ENCODE data around the gene ZNF592.
A peak's percentile ranks its signal among the peaks of the same experiment; 100 is the strongest.

ZNF592 gene

GRCh38 chr15:84829428-84829827 is 81.0 kb downstream of the ZNF592 start:
- DNase-seq (ENCODE audit: low read depth) = no peak

GRCh38 chr15:84830036-84830435 is 81.6 kb downstream of the ZNF592 start:
- DNase-seq (ENCODE audit: low read depth) = no peak

GRCh38 chr15:84831028-84831427 is 82.6 kb downstream of the ZNF592 start:
- DNase-seq (ENCODE audit: low read depth) = no peak

- no peak for DNase-seq (ENCODE audit: low read depth)
Observed at GRCh38 chr15:84831613-84832012, 83.2 kb downstream of the ZNF592 start.

GRCh38 chr15:84832448-84833040 is 84.2 kb downstream of the ZNF592 start:
- no peak for DNase-seq (ENCODE audit: low read depth)

- DNase-seq (ENCODE audit: low read depth) = no peak
Observed at GRCh38 chr15:84833447-84834228, 85.2 kb downstream of the ZNF592 start.

GRCh38 chr15:84834229-84834955 is 86.0 kb downstream of the ZNF592 start:
- DNase-seq (ENCODE audit: low read depth) = no peak

GRCh38 chr15:84834969-84835368 is 86.6 kb downstream of the ZNF592 start:
- no peak for DNase-seq (ENCODE audit: low read depth)

GRCh38 chr15:84835661-84836337 is 87.4 kb downstream of the ZNF592 start:
- DNase-seq (ENCODE audit: low read depth) = no peak

GRCh38 chr15:84836844-84837243 is 88.5 kb downstream of the ZNF592 start:
- no peak for DNase-seq (ENCODE audit: low read depth)

GRCh38 chr15:84839714-84840113 is 91.3 kb downstream of the ZNF592 start:
- DNase-seq (ENCODE audit: low read depth) = no peak

- no peak for DNase-seq (ENCODE audit: low read depth)
Observed at GRCh38 chr15:84840255-84840654, 91.9 kb downstream of the ZNF592 start.

GRCh38 chr15:84840741-84841429 is 92.5 kb downstream of the ZNF592 start:
- no peak for DNase-seq (ENCODE audit: low read depth)

- no peak for DNase-seq (ENCODE audit: low read depth)
Observed at GRCh38 chr15:84842781-84843180, 94.4 kb downstream of the ZNF592 start.

GRCh38 chr15:84844964-84845363 is 96.6 kb downstream of the ZNF592 start:
- no peak for DNase-seq (ENCODE audit: low read depth)

GRCh38 chr15:84845631-84846030 is 97.2 kb downstream of the ZNF592 start:
- DNase-seq (ENCODE audit: low read depth) = peak; percentile 8

- DNase-seq (ENCODE audit: low read depth) = no peak
Observed at GRCh38 chr15:84846269-84846668, 97.9 kb downstream of the ZNF592 start.

- DNase-seq (ENCODE audit: low read depth) = no peak
Observed at GRCh38 chr15:84847382-84847781, 99.0 kb downstream of the ZNF592 start.

GRCh38 chr15:84852212-84852611 is 103.8 kb downstream of the ZNF592 start:
- DNase-seq (ENCODE audit: low read depth) = no peak

GRCh38 chr15:84855136-84855535 is 106.7 kb downstream of the ZNF592 start:
- no peak for DNase-seq (ENCODE audit: low read depth)

GRCh38 chr15:84855765-84856164 is 107.4 kb downstream of the ZNF592 start:
- DNase-seq (ENCODE audit: low read depth) = no peak

Data from stimulated activated CD8-positive, alpha-beta memory T cell treated with anti-CD3 and anti-CD28 coated beads, Interleukin-4, amount 100 ng/mL, for 24 hours (primary cell).